ENCODE measurements around the gene B3GNT3.

GRCh38 chr19:17767559-17767958 lies 27.4 kb upstream of the B3GNT3 start:
- TF ChIP-seq EP300 (IDR thresholded peaks at IDR 0.05; ENCODE audit: borderline replicate concordance) (no peak), TAF1 (IDR thresholded peaks at IDR 0.05; ENCODE audit: low read depth) (no peak), REST (IDR thresholded peaks at IDR 0.05; ENCODE audit: low read depth) (no peak), TCF12 (IDR thresholded peaks at IDR 0.05; ENCODE audit: low read depth) (no peak), USF1 (IDR thresholded peaks at IDR 0.05) (no peak), CREB1 (IDR thresholded peaks at IDR 0.05; ENCODE audit: low read depth) (no peak), TEAD4 (IDR thresholded peaks at IDR 0.05) (no peak)
